Measurements from ENCODE around the gene PLOD1.
A peak's percentile ranks its signal among the peaks of the same experiment; 100 is the strongest.
"Not testable (repeated sequence)": the region's sequence is repeated elsewhere in the genome, so short reads cannot be mapped to it uniquely, and the experiment has no call there.

Gene PLOD1

DNA sequence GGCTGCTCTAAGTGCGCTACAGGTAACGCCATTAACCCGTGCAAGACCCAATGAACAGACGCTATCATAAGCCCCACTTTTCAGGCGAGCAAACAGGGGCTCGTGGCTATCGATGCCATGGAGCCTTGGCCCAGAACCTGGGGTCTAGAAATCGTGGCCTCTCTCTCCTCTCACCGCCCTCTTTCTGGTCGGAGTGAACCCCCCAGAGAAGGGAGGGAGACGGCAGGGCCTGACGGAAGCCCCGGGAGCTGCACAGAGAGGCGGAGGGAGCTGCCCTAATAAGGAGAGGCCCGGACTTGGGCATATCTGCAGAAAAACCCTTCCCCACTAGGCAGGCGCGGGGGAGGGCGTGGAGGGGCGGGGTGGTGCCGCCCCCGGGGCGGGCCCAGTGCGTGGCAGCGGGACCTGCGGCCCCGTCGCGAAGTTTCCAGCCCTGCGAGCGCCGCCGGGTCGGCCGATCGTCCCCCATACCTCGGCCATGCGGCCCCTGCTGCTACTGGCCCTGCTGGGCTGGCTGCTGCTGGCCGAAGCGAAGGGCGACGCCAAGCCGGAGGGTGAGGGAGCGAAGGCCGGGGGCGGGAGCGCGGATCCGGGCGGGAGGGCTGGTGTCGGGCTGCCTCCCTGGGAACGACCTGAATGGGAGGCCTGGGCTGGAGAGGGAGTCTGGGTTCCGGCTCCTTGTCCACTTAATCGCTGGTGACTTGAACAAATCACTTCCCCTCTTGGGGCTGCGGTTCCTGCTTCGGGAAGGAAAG lies at the start of gene PLOD1:
TSS of gene PLOD1 (plus strand) at position 416 of the 755 bp plus-strand sequence. CDS start at position 479, 63 bp downstream.
- DNase-seq (ENCODE audit: low spot score): peak; percentile 87

- DNase-seq (ENCODE audit: low spot score): no peak
These were observed 48.6 kb upstream of the PLOD1 start for GRCh38 chr1:11885916-11886315.

GRCh38 chr1:11886986-11887665 lies 47.4 kb upstream of the PLOD1 start:
- DNase-seq (ENCODE audit: low spot score): no peak

DNA sequence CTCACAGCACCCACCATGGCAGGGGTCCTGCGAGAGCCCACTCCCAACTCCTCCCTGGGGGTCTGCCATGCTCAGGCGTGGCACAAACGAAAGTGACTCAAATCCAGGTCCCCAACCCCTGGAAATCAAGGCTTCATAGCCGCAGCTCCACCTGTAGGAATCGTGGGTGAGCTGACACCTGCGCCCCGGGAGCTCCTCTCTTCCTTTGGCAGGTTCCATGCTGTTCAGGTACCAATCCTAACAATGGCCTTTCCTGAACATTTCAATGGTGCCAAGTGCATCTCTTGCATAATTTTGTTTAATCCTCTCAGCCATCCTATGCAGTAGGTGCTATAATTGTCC lies 46.9 kb upstream of the PLOD1 start:
- no peak for DNase-seq (ENCODE audit: low spot score)

- DNase-seq (ENCODE audit: low spot score): no peak
These were observed 46.2 kb upstream of the PLOD1 start for GRCh38 chr1:11888206-11888876.

- no peak for DNase-seq (ENCODE audit: low spot score)
These were observed 45.7 kb upstream of the PLOD1 start for GRCh38 chr1:11888877-11889208.

GRCh38 chr1:11891433-11892186 lies 42.9 kb upstream of the PLOD1 start:
- DNase-seq (ENCODE audit: low spot score): no peak

DNA sequence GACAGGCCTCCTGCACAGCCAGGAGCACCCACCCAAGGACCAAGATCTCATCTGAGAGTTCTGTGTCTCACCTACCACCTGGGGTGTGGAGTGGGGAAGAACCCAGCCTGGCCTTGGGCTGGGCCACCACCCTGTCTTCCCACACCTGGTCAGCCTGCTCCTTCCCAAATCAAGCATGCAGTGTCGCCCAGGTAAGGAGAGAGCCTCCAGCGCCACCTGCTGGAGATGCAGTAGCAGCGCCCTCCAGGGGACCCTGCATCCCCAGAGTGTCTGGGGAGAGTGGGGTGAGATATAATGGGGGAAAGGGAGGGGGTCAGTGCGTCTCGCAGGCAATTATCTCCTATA lies 40.6 kb upstream of the PLOD1 start:
- peak; percentile 79 for DNase-seq (ENCODE audit: low spot score)

GRCh38 chr1:11894501-11894900 lies 40.0 kb upstream of the PLOD1 start:
- DNase-seq (ENCODE audit: low spot score): not testable (repeated sequence)

GRCh38 chr1:11898086-11898785 lies 36.3 kb upstream of the PLOD1 start:
- no peak for DNase-seq (ENCODE audit: low spot score)

GRCh38 chr1:11898831-11899467 lies 35.6 kb upstream of the PLOD1 start:
- DNase-seq (ENCODE audit: low spot score): no peak

GRCh38 chr1:11901446-11901845 lies 33.1 kb upstream of the PLOD1 start:
- DNase-seq (ENCODE audit: low spot score): not testable (repeated sequence)

DNA sequence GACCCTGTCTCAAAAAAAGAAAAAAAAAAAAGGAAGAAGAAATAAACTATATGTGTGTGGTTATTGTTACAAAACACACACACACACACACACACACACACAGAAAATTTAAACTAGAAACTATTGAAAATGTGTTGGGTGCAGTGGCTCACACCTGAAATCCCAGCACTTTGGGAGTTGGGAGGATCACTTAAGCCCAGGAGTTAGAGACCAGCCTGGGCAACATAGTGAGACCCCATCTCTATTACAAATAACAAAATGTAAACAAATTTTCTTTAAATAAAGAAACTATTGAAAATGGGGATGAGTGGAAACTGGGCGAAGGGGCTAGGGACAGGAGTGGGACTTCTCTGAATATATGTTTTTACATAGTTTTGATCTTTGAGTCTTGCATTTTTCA lies 31.3 kb upstream of the PLOD1 start:
- DNase-seq (ENCODE audit: low spot score): no peak

- not testable (repeated sequence) for DNase-seq (ENCODE audit: low spot score)
These were observed 30.4 kb upstream of the PLOD1 start for GRCh38 chr1:11904156-11904555.

GRCh38 chr1:11904978-11905377 lies 29.5 kb upstream of the PLOD1 start:
- no peak for DNase-seq (ENCODE audit: low spot score)

DNA sequence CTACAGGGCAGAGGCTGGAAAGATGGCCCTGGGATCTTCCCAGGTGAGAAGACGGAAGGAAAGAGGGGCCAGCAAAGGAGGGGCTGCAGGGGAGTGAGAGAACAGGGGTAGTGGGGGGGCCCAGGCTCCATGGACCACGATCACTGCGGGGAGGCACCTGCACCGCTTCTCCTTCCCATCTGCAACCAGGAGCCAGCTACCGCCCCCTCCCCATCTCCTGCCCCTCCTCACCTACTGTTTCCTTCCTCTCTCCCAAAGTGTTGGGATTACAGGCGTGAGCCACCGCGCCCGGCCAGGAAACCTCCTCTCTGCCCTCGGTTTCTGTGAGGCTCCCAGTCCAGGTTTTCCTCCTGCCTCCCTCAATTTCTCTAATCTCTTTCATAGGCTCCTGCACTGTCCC lies 27.6 kb upstream of the PLOD1 start:
- DNase-seq (ENCODE audit: low spot score): no peak

GRCh38 chr1:11907275-11908094 lies 27.0 kb upstream of the PLOD1 start:
- DNase-seq (ENCODE audit: low spot score): peak; percentile 99

GRCh38 chr1:11908095-11908675 lies 26.3 kb upstream of the PLOD1 start:
- peak; percentile 100 for DNase-seq (ENCODE audit: low spot score)

GRCh38 chr1:11910914-11911228 lies 23.6 kb upstream of the PLOD1 start:
- peak; percentile 41 for DNase-seq (ENCODE audit: low spot score)

DNA sequence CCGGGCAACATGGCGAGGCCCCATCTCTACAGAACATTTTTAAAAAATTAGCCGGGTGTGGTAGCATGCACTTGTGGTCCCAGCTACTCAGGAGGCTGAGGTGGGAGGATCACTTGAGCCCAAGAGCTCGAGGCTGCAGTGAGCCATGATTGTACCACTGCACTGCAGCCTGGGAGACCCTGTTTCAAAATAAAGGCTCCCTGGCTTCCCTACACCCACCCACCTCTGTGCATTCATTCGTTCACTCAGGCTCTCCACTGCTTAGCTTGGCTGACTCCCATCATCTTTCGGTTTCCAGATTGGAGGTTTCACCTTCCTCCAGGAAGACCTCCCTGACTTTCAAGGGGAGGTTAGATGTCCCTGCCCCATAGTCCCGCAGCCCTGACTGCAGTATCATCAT lies 22.5 kb upstream of the PLOD1 start:
- no peak for DNase-seq (ENCODE audit: low spot score)

Data from NAMALWA (cell line).